ENCODE results near the gene C1orf159.

Gene C1orf159

DNA sequence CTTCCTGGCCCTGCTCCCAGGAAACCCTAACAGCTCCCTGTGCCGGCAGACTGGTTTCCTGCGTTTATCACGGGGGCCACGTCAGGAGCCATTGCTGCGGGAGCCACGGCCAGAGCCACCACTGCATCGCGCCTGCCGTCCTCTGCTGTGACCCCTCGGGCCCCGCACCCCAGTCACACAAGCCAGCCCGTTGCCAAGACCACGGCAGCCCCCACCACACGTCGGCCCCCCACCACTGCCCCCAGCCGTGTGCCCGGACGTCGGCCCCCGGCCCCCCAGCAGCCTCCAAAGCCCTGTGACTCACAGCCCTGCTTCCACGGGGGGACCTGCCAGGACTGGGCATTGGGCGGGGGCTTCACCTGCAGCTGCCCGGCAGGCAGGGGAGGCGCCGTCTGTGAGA, 67.9 kb downstream of the C1orf159 start:
- Histone ChIP-seq H2AFZ (ENCODE audit: low read depth) (no peak overlapping the region), H3K36me3 (ENCODE audit: insufficient read depth) (no peaks in the 10 kb centered on the region), H3K27ac (no peak overlapping the region), H4K20me1 (ENCODE audit: insufficient read depth) (no peaks in the 10 kb centered on the region), H3K79me2 (ENCODE audit: insufficient read depth, low read depth) (no peaks in the 10 kb centered on the region), H3K4me1 (ENCODE audit: low read depth, poor library complexity, severe bottlenecking) (no peaks in the 10 kb centered on the region), H3K27me3 (ENCODE audit: insufficient read depth, low read depth) (peaks cover 39% of the 10 kb centered on the region), H3K4me3 (IDR thresholded peaks at IDR 0.05; ENCODE audit: insufficient read depth, low read depth, low read length) (no peak overlapping the region), H3K4me2 (no peak overlapping the region), H3K9ac (no peak overlapping the region)
- TF ChIP-seq, protein P1, sequence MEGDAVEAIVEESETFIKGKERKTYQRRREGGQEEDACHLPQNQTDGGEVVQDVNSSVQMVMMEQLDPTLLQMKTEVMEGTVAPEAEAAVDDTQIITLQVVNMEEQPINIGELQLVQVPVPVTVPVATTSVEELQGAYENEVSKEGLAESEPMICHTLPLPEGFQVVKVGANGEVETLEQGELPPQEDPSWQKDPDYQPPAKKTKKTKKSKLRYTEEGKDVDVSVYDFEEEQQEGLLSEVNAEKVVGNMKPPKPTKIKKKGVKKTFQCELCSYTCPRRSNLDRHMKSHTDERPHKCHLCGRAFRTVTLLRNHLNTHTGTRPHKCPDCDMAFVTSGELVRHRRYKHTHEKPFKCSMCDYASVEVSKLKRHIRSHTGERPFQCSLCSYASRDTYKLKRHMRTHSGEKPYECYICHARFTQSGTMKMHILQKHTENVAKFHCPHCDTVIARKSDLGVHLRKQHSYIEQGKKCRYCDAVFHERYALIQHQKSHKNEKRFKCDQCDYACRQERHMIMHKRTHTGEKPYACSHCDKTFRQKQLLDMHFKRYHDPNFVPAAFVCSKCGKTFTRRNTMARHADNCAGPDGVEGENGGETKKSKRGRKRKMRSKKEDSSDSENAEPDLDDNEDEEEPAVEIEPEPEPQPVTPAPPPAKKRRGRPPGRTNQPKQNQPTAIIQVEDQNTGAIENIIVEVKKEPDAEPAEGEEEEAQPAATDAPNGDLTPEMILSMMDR (conservative IDR thresholded peaks at IDR 0.05; ENCODE audit: low read depth, low read length) = no peak

DNA sequence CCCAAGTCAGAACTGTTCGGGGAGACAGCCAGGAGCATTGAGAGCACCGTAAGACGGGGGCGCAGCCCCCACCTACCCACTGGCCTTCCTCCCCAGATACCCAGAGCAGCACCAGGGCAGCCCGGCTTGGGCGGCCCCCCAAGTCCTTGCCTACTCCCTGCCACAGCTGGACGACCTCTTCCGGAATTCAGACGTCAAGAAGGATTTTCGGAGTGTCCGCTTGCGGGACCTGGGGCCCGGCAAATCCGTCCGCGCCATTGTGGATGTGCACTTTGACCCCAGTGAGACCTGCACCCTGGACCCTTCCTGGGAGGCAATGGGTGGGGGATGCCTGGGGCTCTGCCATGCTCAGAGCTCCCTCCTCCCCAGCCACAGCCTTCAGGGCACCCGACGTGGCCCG, 68.5 kb downstream of the C1orf159 start:
- Histone ChIP-seq H3K36me3 (ENCODE audit: insufficient read depth) (no peaks in the 10 kb centered on the region), H3K4me1 (ENCODE audit: low read depth, poor library complexity, severe bottlenecking) (no peaks in the 10 kb centered on the region), H3K27ac (no peak overlapping the region), H4K20me1 (ENCODE audit: insufficient read depth) (no peaks in the 10 kb centered on the region), H3K4me2 (no peak overlapping the region), H3K4me3 (IDR thresholded peaks at IDR 0.05; ENCODE audit: insufficient read depth, low read depth, low read length) (no peak overlapping the region), H3K9ac (no peak overlapping the region), H3K27me3 (ENCODE audit: insufficient read depth, low read depth) (peaks cover 34% of the 10 kb centered on the region), H3K79me2 (ENCODE audit: insufficient read depth, low read depth) (no peaks in the 10 kb centered on the region), H2AFZ (ENCODE audit: low read depth) (no peak overlapping the region)
- TF ChIP-seq, protein P1 (conservative IDR thresholded peaks at IDR 0.05; ENCODE audit: low read depth, low read length) = no peak

DNA sequence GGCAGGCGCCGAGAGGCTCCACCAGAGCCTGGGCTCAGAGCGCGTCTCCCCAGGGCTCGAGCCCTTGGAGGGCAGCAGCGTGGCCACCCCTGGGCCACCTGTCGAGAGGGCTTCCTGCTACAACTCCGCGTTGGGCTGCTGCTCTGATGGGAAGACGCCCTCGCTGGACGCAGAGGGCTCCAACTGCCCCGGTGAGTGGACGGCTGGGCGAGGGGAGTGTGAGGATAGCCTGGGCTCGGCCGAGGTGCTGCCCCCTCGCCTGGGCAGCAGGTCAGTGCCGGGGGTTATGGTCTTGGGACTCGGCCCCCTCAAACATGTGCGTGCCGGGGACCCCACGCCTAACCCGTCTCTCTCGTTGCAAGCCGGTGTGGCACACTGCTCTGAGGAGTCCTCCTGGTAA, 69.1 kb downstream of the C1orf159 start:
- H3K36me3 ChIP-seq (ENCODE audit: insufficient read depth) = no peaks in the 10 kb centered on the region
- no peak overlapping the region for H3K9ac ChIP-seq
- H3K27me3 ChIP-seq (ENCODE audit: insufficient read depth, low read depth) = peaks cover 27% of the 10 kb centered on the region
- H2AFZ ChIP-seq (ENCODE audit: low read depth) = no peak overlapping the region
- no peak overlapping the region for H3K27ac ChIP-seq
- H3K79me2 ChIP-seq (ENCODE audit: insufficient read depth, low read depth) = no peaks in the 10 kb centered on the region
- no peak overlapping the region for H3K4me2 ChIP-seq
- no peaks in the 10 kb centered on the region for H3K4me1 ChIP-seq (ENCODE audit: low read depth, poor library complexity, severe bottlenecking)
- TF ChIP-seq, protein P1 (conservative IDR thresholded peaks at IDR 0.05; ENCODE audit: low read depth, low read length) = no peak
- no peak overlapping the region for H3K4me3 ChIP-seq (IDR thresholded peaks at IDR 0.05; ENCODE audit: insufficient read depth, low read depth, low read length)
- H4K20me1 ChIP-seq (ENCODE audit: insufficient read depth) = no peaks in the 10 kb centered on the region

DNA sequence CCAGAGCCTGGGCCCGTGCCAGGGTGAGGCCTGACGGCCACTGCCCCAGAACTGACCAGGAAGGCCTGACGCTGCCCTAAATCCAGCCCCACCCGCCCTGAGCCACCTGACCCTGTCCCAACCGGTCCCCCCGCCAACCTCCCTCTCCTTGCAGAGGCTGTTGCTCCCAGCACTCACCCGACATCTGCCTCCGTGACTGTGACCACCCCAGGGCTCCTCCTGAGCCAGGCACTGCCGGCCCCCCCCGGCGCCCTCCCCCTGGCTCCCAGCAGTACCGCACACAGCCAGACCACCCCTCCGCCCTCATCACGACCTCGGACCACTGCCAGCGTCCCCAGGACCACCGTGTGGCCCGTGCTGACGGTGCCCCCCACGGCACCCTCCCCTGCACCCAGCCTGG, 69.6 kb downstream of the C1orf159 start:
- H3K36me3 ChIP-seq (ENCODE audit: insufficient read depth) = no peaks in the 10 kb centered on the region
- H3K4me3 ChIP-seq (IDR thresholded peaks at IDR 0.05; ENCODE audit: insufficient read depth, low read depth, low read length) = no peak overlapping the region
- H2AFZ ChIP-seq (ENCODE audit: low read depth) = no peak overlapping the region
- H3K79me2 ChIP-seq (ENCODE audit: insufficient read depth, low read depth) = no peaks in the 10 kb centered on the region
- TF ChIP-seq, protein P1 (conservative IDR thresholded peaks at IDR 0.05; ENCODE audit: low read depth, low read length) = no peak
- H3K27ac ChIP-seq = no peak overlapping the region
- H3K4me2 ChIP-seq = no peak overlapping the region
- H3K9ac ChIP-seq = no peak overlapping the region
- no peaks in the 10 kb centered on the region for H4K20me1 ChIP-seq (ENCODE audit: insufficient read depth)
- H3K4me1 ChIP-seq (ENCODE audit: low read depth, poor library complexity, severe bottlenecking) = no peaks in the 10 kb centered on the region
- H3K27me3 ChIP-seq (ENCODE audit: insufficient read depth, low read depth) = peaks cover 22% of the 10 kb centered on the region

All from KMS-11 (cell line).